Right ventricle myocardium superior (tissue), 1 donor: ENCODE data around the gene HLA-DMA. TPM values are rescaled to one million over a fixed set of nuclear protein-coding genes. Genes with fewer than 3 reads are reported as not detected.

Experiments used
- total RNA-seq: library from RNA; stranded (reverse); fragmentation: NEBNext Ultra II Directional; extraction: Animal tissue kit (Norgen Biotek cat#: 25700); gene quantifications from one replicate; pipeline ENCODE4 v1.2.1, GENCODE V29; 2021
- donor health status: DM: no; HTN: yes; CAD: no; lungs with severe emphysema.

Gene HLA-DMA
- total RNA-seq, 1 donor from 2014 or later = 16.3 TPM

Other genes starting within 250 kb of the HLA-DMA start
- gene HLA-DQA2, start 211.7 kb downstream of the HLA-DMA start, total RNA-seq = 1.6 TPM
- 1.7 TPM for gene HLA-DQB2, start 189.6 kb downstream of the HLA-DMA start, total RNA-seq
- not detected for gene HLA-DOB, start 136.1 kb downstream of the HLA-DMA start, total RNA-seq
- gene TAP2, start 114.4 kb downstream of the HLA-DMA start, total RNA-seq = 19.3 TPM
- gene PSMB8, start 109.0 kb downstream of the HLA-DMA start, total RNA-seq = 16.7 TPM
- gene TAP1, start 99.4 kb downstream of the HLA-DMA start, total RNA-seq = 14.9 TPM
- gene PSMB9, start 98.9 kb downstream of the HLA-DMA start, total RNA-seq = 12.6 TPM
- gene HLA-DMB, start 12.1 kb downstream of the HLA-DMA start, total RNA-seq = 10.4 TPM
- gene BRD2, start 15.5 kb upstream of the HLA-DMA start, total RNA-seq = 62.6 TPM
- 1.2 TPM for gene HLA-DOA, start 56.5 kb upstream of the HLA-DMA start, total RNA-seq
- 34.1 TPM for gene HLA-DPA1, start 120.6 kb upstream of the HLA-DMA start, total RNA-seq
- 29.8 TPM for gene HLA-DPB1, start 122.9 kb upstream of the HLA-DMA start, total RNA-seq
- 0.94 TPM for gene COL11A2, start 239.4 kb upstream of the HLA-DMA start, total RNA-seq
- 37.9 TPM for gene RXRB, start 247.6 kb upstream of the HLA-DMA start, total RNA-seq
- 46.0 TPM for gene SLC39A7, start 247.8 kb upstream of the HLA-DMA start, total RNA-seq